GM23338 (cell line): Measurements from ENCODE around the gene RASL11A. TPM values are rescaled to one million over a fixed set of nuclear protein-coding genes. Genes with fewer than 3 reads are reported as not detected.

Experiments used
- ATAC-seq: fragments of 200-7000 bp; cut with Tn5 transposase; 3 replicates; pipeline ENCODE4 v1.9.1; 2020
- DNase-seq: peaks from one replicate; pipeline ENCODE4 v3.0.0-alpha.2; 2015; ENCODE audit warnings: low spot score
- H2AFZ ChIP-seq: fragments of 200-600 bp; sonication (generic); 2 replicates; pipeline ENCODE4 v1.8.0; 2016; ENCODE audit warnings: antibody characterized with exemption, mild to moderate bottlenecking, moderate library complexity
- H3F3A ChIP-seq: fragments of 200-600 bp; sonication (generic); replicated peaks from 2 replicates; pipeline ENCODE4 v1.8.0; 2017; ENCODE audit warnings: antibody characterized with exemption, mixed run types, low read depth
- H3K27ac ChIP-seq: fragments of 200-600 bp; sonication (generic); 2 replicates; pipeline ENCODE4 v1.6.1; 2016; ENCODE audit warnings: low read depth
- H3K27me3 ChIP-seq: fragments of 200-600 bp; sonication (generic); 2 replicates; pipeline ENCODE4 v1.8.0; 2016; ENCODE audit warnings: mild to moderate bottlenecking, mixed run types, moderate library complexity; ENCODE audit not compliant: insufficient read depth
- H3K36me3 ChIP-seq: fragments of 200-600 bp; sonication (generic); 2 replicates; pipeline ENCODE4 v1.8.0; 2016; ENCODE audit warnings: mild to moderate bottlenecking; ENCODE audit not compliant: insufficient read depth
- H3K4me1 ChIP-seq: fragments of 200-600 bp; sonication (generic); 2 replicates; pipeline ENCODE4 v1.8.0; 2016; ENCODE audit warnings: mild to moderate bottlenecking, moderate library complexity; ENCODE audit not compliant: insufficient read depth
- H3K4me2 ChIP-seq: fragments of 200-600 bp; sonication (generic); 2 replicates; pipeline ENCODE4 v1.7.1; 2017; ENCODE audit warnings: mixed run types
- H3K4me3 ChIP-seq: fragments of 200-600 bp; sonication (generic); 2 replicates; pipeline ENCODE4 v1.6.1; 2016; ENCODE audit warnings: mixed run types
- H3K79me2 ChIP-seq: fragments of 200-600 bp; sonication (generic); replicated peaks from 2 replicates; pipeline ENCODE4 v1.8.0; 2017; ENCODE audit warnings: mild to moderate bottlenecking; ENCODE audit not compliant: insufficient read depth
- H3K9me2 ChIP-seq: fragments of 200-600 bp; sonication (generic); 2 replicates; pipeline ENCODE4 v1.8.0; 2017; ENCODE audit not compliant: insufficient read depth
- H4K20me1 ChIP-seq: fragments of 200-600 bp; sonication (generic); replicated peaks from 2 replicates; pipeline ENCODE4 v1.8.0; 2017; ENCODE audit warnings: mild to moderate bottlenecking; ENCODE audit not compliant: insufficient read depth
- H3K27ac Mint-ChIP-seq: 2 replicates; pipeline ENCODE4 v1.8.0; 2020; ENCODE audit warnings: inconsistent platforms, mild to moderate bottlenecking, moderate library complexity, mixed read lengths
- H3K27me3 Mint-ChIP-seq: 3 replicates; pipeline ENCODE4 v1.8.0; 2022; ENCODE audit warnings: low read depth, mild to moderate bottlenecking, moderate library complexity, mixed read lengths, inconsistent platforms; ENCODE audit not compliant: insufficient read depth, poor library complexity
- H3K36me3 Mint-ChIP-seq: 3 replicates; pipeline ENCODE4 v1.8.0; 2021; ENCODE audit warnings: low read depth, mild to moderate bottlenecking, inconsistent platforms, moderate library complexity, mixed read lengths
- H3K4me1 Mint-ChIP-seq: 3 replicates; pipeline ENCODE4 v1.8.0; 2020; ENCODE audit warnings: mild to moderate bottlenecking, inconsistent platforms, mixed read lengths
- H3K4me3 Mint-ChIP-seq: 3 replicates; pipeline ENCODE4 v1.8.0; 2021; ENCODE audit warnings: moderate library complexity, mild to moderate bottlenecking, inconsistent platforms, mixed read lengths
- H3K9me3 Mint-ChIP-seq: 3 replicates; pipeline ENCODE4 v1.8.0; 2020; ENCODE audit warnings: moderate library complexity, mild to moderate bottlenecking, inconsistent platforms, mixed read lengths
- CREB1 ChIP-seq: fragments of 250-450 bp; sonication (Bioruptor Pico); IDR thresholded peaks from 2 replicates; pipeline ENCODE4 v1.5.0; 2020; ENCODE audit warnings: low read depth, mild to moderate bottlenecking, moderate library complexity
- EZH2 ChIP-seq: fragments of 200-600 bp; sonication (generic); IDR thresholded peaks from one replicate; pipeline ENCODE4 v1.8.0; 2017; ENCODE audit warnings: antibody characterized with exemption, mild to moderate bottlenecking, low read depth; ENCODE audit not compliant: unreplicated experiment
- EZH2phosphoT487 ChIP-seq: fragments of 200-600 bp; sonication (generic); IDR thresholded peaks from one replicate; pipeline ENCODE4 v1.8.1; 2018; ENCODE audit warnings: antibody characterized with exemption; ENCODE audit not compliant: unreplicated experiment
- JUNB ChIP-seq: IDR thresholded peaks from one replicate; pipeline ENCODE4 v1.6.1; 2016; ENCODE audit warnings: antibody characterized with exemption; ENCODE audit not compliant: unreplicated experiment
- NANOG ChIP-seq: IDR thresholded peaks from 2 replicates; pipeline ENCODE4 v1.6.1; 2016; ENCODE audit warnings: antibody characterized with exemption, borderline replicate concordance
- POLR2AphosphoS5 ChIP-seq: IDR thresholded peaks from 2 replicates; pipeline ENCODE4 v1.6.1; 2016; ENCODE audit warnings: antibody characterized with exemption, low read depth
- REST ChIP-seq: IDR thresholded peaks from one replicate; pipeline ENCODE4 v1.6.1; 2018; ENCODE audit warnings: antibody characterized with exemption; ENCODE audit not compliant: unreplicated experiment
- STAT1 ChIP-seq: IDR thresholded peaks from one replicate; pipeline ENCODE4 v1.6.1; 2016; ENCODE audit warnings: antibody characterized with exemption; ENCODE audit not compliant: unreplicated experiment
- ZNF114 ChIP-seq: fragments of 250-450 bp; sonication (Bioruptor Pico); IDR thresholded peaks from 2 replicates; pipeline ENCODE4 v1.5.0; 2020; ENCODE audit warnings: mild to moderate bottlenecking, moderate library complexity
- ZNF331 ChIP-seq: fragments of 250-450 bp; sonication (Bioruptor Pico); IDR thresholded peaks from 2 replicates; pipeline ENCODE4 v1.5.0; 2020; ENCODE audit warnings: low read depth, mild to moderate bottlenecking, moderate library complexity
- ZNF462 ChIP-seq: fragments of 250-450 bp; sonication (Bioruptor Pico); IDR thresholded peaks from 2 replicates; pipeline ENCODE4 v1.5.0; 2020; ENCODE audit warnings: mild to moderate bottlenecking, moderate library complexity
- polyA plus RNA-seq: library from polyadenylated mRNA; unstranded; fragments of >200 nt; fragmentation: Nextera tagmentation; extraction: Ambion mirVana; gene quantifications from 2 replicates; pipeline ENCODE4 v1.2.1, GENCODE V29; 2016
- total RNA-seq: library from RNA; depleted of rRNA; stranded (reverse); fragments of >200 nt; shearing (Covaris generic); gene quantifications from 2 replicates; pipeline ENCODE4 v1.2.3, GENCODE V29; 2014
- TF ChIP-seq, protein P1 (sequence below): IDR thresholded peaks from 2 replicates; pipeline ENCODE4 v1.6.1; 2016; ENCODE audit warnings: antibody characterized with exemption
- TF ChIP-seq, protein P2 (sequence below), 2 experiments: fragments of 200-600 bp in 1 of 2; sonication (generic) in 1 of 2; conservative IDR thresholded peaks; 2 replicates each; pipeline versions ENCODE4 v1.5.1 to v1.6.1; 2016 to 2017; ENCODE audit warnings: antibody characterized with exemption in 2 of 2, low read depth in 2 of 2, mild to moderate bottlenecking in 2 of 2, moderate library complexity in 1 of 2

The RASL11A gene
- total and polyA plus RNA-seq, 2 experiments from 2014 or later = 1.9 to 3.3 TPM

- Histone ChIP-seq H3K27me3 (no peaks in the 10 kb centered on the region), H3K27ac (no peak overlapping the region)
These were observed 20.1 kb downstream of the RASL11A start for GRCh38 chr13:27290715-27291114.

More at GRCh38 chr13:27290715-27291114, 20.1 kb downstream of the RASL11A start:
- no peaks in the 10 kb centered on the region for H3K36me3 ChIP-seq
- Mint-ChIP-seq H3K27me3 (no peaks in the 10 kb centered on the region), H3K9me3 (peaks cover 2% of the 10 kb centered on the region; the same call in 1 of the 3 replicates), H3K36me3 (no peaks in the 10 kb centered on the region), H3K4me3 (no peak overlapping the region), H3K4me1 (no peaks in the 10 kb centered on the region; the same call in 2 of the 3 replicates), H3K27ac (no peak overlapping the region)
- DNase-seq = peak; percentile 26
- H3K4me2 ChIP-seq = no peak overlapping the region
- H3K79me2 ChIP-seq = no peaks in the 10 kb centered on the region
- H2AFZ ChIP-seq = no peak overlapping the region
- H4K20me1 ChIP-seq = no peaks in the 10 kb centered on the region
- H3K4me1 ChIP-seq = no peaks in the 10 kb centered on the region
- no peaks in the 10 kb centered on the region for H3F3A ChIP-seq
- ATAC-seq = no peak
- TF ChIP-seq STAT1 (no peak), EZH2phosphoT487 (no peak), REST (no peak), ZNF462 (CRISPR knock-in tag) (no peak), ZNF114 (CRISPR knock-in tag) (no peak), CREB1 (CRISPR knock-in tag) (no peak), EZH2 (no peak), NANOG (no peak), POLR2AphosphoS5 (no peak), JUNB (no peak), ZNF331 (CRISPR knock-in tag) (no peak)
- TF ChIP-seq, protein P1, sequence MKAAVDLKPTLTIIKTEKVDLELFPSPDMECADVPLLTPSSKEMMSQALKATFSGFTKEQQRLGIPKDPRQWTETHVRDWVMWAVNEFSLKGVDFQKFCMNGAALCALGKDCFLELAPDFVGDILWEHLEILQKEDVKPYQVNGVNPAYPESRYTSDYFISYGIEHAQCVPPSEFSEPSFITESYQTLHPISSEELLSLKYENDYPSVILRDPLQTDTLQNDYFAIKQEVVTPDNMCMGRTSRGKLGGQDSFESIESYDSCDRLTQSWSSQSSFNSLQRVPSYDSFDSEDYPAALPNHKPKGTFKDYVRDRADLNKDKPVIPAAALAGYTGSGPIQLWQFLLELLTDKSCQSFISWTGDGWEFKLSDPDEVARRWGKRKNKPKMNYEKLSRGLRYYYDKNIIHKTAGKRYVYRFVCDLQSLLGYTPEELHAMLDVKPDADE = no peak
- TF ChIP-seq, protein P2, sequence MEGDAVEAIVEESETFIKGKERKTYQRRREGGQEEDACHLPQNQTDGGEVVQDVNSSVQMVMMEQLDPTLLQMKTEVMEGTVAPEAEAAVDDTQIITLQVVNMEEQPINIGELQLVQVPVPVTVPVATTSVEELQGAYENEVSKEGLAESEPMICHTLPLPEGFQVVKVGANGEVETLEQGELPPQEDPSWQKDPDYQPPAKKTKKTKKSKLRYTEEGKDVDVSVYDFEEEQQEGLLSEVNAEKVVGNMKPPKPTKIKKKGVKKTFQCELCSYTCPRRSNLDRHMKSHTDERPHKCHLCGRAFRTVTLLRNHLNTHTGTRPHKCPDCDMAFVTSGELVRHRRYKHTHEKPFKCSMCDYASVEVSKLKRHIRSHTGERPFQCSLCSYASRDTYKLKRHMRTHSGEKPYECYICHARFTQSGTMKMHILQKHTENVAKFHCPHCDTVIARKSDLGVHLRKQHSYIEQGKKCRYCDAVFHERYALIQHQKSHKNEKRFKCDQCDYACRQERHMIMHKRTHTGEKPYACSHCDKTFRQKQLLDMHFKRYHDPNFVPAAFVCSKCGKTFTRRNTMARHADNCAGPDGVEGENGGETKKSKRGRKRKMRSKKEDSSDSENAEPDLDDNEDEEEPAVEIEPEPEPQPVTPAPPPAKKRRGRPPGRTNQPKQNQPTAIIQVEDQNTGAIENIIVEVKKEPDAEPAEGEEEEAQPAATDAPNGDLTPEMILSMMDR (conservative IDR thresholded peaks at IDR 0.05; ENCODE audit: low read depth in 2 of 2) = no peak
- no peaks in the 10 kb centered on the region for H3K9me2 ChIP-seq
- no peak overlapping the region for H3K4me3 ChIP-seq
